NOMO-1 (cell line): ENCODE results near the gene FZD1.

Experiments
- DNase-seq, 2 experiments: peaks; one replicate each; lab custom pipeline; 2025; ENCODE audit not compliant: unreplicated experiment in 2 of 2; lab: John Stamatoyannopoulos, UW

Gene FZD1

DNA sequence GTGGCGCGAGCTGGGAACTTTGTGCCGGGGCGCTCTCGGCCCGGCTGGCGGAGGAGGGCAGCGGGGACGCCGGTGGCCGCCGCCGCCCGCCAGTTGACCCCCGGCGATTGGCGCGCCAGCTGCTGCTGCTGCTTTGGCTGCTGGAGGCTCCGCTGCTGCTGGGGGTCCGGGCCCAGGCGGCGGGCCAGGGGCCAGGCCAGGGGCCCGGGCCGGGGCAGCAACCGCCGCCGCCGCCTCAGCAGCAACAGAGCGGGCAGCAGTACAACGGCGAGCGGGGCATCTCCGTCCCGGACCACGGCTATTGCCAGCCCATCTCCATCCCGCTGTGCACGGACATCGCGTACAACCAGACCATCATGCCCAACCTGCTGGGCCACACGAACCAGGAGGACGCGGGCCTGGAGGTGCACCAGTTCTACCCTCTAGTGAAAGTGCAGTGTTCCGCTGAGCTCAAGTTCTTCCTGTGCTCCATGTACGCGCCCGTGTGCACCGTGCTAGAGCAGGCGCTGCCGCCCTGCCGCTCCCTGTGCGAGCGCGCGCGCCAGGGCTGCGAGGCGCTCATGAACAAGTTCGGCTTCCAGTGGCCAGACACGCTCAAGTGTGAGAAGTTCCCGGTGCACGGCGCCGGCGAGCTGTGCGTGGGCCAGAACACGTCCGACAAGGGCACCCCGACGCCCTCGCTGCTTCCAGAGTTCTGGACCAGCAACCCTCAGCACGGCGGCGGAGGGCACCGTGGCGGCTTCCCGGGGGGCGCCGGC is 870 bp downstream of the FZD1 start:
- DNase-seq: peak; percentile 84 to 89

DNA sequence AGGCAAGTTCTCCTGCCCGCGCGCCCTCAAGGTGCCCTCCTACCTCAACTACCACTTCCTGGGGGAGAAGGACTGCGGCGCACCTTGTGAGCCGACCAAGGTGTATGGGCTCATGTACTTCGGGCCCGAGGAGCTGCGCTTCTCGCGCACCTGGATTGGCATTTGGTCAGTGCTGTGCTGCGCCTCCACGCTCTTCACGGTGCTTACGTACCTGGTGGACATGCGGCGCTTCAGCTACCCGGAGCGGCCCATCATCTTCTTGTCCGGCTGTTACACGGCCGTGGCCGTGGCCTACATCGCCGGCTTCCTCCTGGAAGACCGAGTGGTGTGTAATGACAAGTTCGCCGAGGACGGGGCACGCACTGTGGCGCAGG is 1.4 kb downstream of the FZD1 start:
- no peak for DNase-seq

DNA sequence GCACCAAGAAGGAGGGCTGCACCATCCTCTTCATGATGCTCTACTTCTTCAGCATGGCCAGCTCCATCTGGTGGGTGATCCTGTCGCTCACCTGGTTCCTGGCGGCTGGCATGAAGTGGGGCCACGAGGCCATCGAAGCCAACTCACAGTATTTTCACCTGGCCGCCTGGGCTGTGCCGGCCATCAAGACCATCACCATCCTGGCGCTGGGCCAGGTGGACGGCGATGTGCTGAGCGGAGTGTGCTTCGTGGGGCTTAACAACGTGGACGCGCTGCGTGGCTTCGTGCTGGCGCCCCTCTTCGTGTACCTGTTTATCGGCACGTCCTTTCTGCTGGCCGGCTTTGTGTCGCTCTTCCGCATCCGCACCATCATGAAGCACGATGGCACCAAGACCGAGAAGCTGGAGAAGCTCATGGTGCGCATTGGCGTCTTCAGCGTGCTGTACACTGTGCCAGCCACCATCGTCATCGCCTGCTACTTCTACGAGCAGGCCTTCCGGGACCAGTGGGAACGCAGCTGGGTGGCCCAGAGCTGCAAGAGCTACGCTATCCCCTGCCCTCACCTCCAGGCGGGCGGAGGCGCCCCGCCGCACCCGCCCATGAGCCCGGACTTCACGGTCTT is 1.9 kb downstream of the FZD1 start:
- no peak for DNase-seq

DNA sequence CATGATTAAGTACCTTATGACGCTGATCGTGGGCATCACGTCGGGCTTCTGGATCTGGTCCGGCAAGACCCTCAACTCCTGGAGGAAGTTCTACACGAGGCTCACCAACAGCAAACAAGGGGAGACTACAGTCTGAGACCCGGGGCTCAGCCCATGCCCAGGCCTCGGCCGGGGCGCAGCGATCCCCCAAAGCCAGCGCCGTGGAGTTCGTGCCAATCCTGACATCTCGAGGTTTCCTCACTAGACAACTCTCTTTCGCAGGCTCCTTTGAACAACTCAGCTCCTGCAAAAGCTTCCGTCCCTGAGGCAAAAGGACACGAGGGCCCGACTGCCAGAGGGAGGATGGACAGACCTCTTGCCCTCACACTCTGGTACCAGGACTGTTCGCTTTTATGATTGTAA is 2.5 kb downstream of the FZD1 start:
- DNase-seq: no peak

DNA sequence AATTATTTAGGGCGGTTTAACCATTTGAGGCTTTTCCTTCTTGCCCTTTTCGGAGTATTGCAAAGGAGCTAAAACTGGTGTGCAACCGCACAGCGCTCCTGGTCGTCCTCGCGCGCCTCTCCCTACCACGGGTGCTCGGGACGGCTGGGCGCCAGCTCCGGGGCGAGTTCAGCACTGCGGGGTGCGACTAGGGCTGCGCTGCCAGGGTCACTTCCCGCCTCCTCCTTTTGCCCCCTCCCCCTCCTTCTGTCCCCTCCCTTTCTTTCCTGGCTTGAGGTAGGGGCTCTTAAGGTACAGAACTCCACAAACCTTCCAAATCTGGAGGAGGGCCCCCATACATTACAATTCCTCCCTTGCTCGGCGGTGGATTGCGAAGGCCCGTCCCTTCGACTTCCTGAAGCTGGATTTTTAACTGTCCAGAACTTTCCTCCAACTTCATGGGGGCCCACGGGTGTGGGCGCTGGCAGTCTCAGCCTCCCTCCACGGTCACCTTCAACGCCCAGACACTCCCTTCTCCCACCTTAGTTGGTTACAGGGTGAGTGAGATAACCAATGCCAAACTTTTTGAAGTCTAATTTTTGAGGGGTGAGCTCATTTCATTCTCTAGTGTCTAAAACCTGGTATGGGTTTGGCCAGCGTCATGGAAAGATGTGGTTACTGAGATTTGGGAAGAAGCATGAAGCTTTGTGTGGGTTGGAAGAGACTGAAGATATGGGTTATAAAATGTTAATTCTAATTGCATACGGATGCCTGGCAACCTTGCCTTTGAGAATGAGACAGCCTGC is 3.1 kb downstream of the FZD1 start:
- no peak for DNase-seq

DNA sequence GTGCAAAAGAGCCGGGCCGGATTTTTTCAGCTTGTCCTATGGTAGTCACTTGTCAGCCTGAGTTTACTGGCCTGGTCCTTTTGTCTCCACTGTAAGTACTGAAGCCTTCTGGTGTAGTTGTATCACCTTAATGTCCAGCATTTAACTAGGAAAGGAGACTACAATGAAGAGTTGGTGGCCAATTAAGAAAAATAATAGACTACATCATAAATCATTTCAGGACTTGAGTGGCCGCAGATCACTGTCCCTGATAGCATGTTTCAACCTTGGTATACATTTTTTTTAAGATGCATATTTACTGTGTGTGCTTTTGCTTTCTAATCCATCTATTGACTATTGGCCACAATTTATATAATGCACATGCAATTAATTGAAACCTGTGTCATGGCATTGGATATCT is 6.1 kb downstream of the FZD1 start:
- no peak for DNase-seq

DNA sequence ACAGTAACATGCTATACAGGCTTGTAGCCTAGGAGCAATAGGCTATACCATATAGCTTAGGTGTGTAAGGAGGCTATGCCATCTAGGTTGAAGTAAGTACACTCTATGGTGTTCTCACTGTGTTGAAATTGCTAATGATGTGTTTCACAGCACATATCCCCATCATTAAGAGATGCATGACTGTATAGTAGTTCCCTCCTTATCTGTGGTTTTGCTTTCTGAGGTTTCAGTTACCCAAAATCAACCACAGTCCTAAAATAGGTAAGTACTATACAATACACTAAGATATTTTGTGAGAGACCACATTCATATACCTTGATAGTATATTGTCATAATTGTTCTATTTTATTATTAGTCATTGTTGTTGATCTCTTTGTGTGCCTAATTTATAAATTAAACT is 12.7 kb downstream of the FZD1 start:
- peak; percentile 57 to 98 for DNase-seq

DNA sequence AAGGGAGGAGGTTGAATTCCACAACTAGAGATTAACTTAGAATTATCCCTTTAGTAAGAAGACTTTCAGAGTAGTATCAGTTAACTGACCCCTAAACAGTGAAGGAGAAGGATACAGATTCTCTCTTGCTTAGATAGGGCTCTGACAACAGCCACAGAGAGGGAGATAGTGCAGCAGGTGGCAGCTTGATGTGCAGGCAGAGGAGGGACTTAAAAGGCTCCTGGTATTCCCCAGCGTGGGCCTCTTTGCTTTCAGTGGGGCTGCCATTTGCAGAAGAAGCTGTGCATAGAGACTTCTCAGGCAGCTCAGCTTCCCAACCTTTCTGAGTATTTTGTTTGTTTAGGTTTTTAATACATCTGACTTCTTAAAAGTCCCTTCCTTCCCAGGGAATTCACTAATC is 16.0 kb downstream of the FZD1 start:
- no peak for DNase-seq

DNA sequence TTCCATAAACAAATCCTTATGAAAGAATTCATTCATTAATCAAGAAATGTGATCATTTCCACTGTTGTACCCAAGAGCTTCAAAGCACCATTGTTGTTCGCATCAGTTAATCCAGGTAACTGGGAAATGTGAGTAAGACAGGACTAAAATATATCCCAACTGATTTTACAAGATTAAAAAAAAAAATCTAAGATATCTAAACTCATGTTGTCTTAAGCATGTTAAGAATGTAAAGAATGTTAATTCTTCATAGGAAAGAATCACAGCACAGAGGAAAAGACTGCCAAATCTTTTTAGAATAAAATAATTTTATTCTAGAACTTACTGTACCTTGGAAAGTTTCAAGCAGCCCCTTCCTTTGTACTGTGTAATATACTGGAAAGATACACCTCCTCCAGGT is 16.4 kb downstream of the FZD1 start:
- DNase-seq: no peak

DNA sequence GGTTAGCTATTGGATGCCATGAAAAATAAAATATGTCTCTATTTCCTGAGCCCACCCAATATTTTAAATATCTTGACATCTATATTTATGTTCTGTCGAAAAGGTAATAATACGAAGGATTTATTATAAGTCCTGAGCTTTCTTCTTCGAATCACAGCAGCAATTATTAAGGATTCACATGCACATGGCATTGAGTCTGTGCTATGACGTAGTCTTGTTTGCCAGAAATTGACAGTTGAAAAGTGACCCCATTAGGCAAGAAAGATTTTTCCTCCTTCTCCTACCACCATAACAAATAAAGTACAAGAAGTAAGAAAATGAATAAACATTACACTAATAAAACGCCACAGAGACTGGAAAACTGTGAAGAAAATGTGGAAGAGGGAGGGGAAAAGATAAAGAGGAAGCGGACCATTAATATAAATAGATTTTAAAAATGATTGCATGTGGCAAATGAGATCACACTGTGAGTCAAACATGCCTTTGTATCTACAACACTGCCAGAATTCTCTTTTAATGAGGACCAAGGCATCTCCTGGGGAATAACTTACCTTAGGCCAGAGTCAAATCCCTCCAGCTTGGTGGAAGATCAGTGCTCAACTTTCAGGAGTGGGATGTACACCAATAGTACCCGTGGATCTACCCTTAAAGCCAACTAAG is 21.6 kb downstream of the FZD1 start:
- DNase-seq: peak in 1 of 2 experiments; percentile 63

DNA sequence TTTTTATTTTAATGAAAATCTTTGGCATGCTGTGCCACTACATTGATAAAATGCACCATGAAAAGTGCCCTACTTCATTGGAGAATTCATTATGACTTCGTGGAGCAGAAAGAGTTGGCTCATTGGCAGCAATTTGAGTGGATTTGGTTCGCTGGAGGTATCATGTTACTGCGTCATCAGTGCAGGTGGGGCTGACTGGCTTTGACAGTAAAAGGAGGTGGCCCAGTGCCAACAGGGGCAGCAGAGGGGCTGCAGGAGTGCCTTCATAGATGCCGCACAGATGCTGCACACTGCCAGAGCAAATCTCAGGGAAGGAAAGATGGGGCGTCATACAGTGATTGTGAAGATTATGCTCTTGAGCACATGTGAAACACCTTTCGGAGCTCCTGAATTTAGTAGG is 22.2 kb downstream of the FZD1 start:
- no peak for DNase-seq

DNA sequence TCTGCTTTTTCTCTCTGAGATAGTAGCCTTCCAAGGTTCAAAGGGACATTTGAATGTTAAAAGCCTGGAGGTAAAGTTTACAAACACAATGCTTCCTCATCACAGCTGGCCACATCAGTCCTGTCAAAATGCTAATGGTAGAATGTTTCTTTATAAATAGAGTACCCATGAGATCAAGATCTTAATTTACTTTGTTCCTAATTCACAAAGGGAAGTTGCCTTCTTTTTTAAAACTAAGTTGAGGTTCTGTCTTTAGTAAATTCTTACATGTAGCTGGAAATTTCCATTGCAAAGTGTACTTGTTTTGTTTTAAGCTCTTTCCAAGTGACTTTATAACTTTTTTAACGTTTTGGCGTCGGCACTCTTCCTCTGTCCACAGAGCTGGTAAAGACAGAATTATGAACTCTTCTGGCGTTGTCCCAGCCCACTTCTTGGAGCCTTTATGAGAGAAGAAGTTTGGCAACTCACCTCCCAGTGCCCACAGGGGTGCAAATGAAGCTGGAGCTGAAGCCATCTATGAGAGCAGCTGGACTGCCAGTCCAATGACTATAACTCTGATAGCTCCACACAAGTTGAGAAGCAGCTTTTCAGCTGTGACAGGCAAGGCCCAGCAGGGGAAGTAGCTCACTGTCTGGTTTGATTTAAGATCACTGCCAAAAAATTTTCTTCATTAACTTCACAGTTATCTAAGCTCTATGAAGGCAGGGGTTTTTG is 23.3 kb downstream of the FZD1 start:
- DNase-seq: peak; percentile 33 to 75

DNA sequence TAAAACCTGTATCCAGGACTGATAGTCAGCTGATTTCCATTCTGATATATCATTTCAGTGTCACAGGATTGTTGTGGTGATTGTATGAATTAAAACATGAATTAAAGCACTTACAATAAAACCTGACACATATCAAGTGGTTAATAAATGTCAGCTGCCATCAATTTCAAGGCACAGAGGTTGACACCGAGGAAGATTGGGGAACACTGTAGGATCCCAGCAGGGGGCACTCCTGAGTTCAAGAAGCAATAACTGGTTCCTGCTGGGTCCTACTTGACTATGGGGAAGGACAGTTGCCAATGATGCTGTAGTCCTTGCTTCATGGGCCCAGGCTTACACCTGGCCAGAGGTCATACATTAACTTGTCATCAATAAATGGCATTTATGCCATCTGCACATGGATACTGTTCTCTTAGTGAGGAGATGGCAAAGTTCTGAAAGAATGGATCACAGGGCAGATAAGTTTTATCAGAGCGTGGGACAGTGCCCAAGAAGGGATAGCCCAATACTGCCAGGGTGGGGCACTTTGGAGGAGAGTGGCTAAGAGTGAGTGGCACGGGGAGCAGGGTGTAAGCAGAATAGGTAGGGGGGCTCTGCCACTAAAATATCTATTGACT is 24.1 kb downstream of the FZD1 start:
- DNase-seq: peak; percentile 60 to 83

DNA sequence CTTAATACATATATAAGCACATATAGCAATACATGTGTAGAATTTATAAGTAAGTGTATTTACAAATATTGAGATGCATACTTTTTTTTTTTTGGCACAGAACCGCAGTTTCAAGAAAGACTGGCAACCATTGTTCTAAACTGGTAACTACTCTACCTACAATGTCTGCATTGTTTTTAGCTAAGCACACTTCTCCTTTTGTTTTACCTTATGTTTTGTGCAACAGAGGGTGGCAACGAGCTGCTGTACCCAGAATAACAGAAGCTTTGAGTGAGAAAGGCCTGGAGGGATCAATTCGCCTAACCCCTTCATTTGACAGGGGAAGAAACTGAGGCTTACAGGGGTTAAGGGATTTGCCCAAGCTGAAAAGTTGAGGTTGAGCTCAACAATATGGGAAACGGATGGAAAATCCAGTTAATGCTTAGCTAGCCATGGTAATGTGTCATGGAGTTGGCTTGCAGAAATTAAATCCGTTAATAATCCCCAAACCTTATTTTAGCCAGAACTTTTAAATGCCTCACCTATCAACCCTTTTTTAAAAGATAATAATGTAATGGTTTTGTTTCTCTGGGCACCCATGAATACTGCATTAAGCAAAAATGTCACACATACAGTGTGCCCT is 25.5 kb downstream of the FZD1 start:
- peak; percentile 25 to 67 for DNase-seq

DNA sequence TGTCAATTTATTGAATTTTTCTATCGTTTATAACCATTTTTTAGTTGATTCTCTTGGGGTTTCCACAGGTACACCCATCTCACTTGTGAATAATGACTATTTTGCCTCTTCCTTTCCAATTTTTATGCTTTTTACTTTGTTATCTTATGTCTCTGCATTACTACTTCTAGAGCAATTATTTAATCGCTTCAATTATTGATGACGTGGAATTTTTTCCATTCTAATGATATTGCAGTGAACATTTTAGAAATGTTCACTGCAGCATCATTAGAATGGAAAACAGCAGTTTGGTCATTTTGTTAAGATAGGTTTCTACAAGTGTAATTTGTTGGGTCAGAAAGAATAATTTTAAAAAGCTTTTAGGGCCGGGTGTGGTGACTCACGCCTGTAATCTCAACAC is 27.1 kb downstream of the FZD1 start:
- DNase-seq: no peak

DNA sequence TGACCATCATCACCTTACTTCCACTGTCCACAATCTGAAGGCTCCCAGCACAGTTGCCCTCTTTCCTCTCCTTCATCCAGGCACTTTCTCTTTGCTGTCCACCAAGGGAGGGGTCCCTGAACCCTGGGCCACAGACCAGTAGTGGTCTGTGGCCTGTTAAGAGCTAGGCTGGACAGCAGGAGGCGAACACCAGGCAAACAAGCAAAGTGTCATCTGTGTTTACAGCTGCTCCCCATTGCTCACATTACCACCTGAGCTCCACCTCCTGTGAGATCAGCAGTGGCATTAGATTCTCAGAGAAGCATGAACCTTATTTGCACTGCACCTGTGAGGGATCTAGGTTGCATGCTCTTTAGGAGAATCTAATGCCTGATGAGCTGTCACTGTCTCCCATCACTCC is 27.7 kb downstream of the FZD1 start:
- DNase-seq: no peak

DNA sequence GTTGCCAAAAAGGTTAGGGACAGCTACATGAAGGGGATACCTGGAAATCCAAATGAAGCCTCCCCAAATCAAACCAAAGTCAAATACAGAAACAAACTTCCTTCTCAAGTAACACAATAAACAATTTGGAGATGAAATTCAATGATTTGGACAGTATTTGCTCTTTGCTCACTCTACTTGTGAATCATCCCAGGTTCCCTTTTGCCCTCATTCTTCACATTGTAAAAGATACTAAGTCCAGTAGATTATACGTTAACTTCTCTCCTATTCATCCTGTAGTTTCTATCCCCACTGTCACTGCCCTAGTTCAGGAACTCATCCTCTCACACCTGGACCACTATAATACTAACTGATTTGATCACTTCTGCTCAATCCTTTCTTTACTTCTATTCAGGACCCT is 28.3 kb downstream of the FZD1 start:
- no peak for DNase-seq

DNA sequence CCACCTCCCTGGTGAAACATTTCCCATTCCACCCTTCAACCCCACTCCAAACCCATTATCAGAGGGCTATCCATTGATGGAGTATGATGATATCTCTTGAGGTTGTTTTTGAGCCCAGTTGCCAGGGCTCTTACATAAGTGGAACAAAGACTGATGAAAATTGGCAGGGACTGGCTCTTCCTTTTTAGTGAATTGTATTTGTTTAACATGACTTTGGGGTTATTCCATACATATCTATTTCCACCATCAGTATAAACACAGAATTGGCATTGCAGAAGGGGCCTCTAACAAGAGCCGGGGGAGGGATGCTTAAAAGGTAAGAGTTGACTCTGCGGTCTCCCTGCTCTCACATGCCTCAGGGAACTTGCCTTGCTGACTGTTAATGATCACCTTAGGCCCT is 28.9 kb downstream of the FZD1 start:
- no peak for DNase-seq

DNA sequence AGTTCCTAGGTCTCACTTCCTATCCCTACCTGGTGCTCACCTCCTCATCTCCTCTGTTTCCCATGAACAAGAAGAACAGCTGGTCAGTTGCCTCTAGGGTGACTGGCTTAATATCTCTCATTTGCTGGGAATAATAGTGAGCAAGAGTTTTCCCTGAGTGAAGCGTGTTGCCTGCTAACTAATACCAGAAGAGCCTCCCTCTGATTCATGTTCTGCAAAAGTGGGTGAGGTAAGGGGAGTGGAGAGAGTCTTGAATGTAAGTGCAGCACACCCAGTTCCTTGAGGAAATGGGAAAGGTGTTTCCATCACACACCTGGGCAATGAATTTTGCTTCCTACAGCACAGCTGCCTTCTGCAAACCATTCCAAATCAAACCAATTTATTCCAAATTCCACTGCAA is 29.6 kb downstream of the FZD1 start:
- DNase-seq: no peak

DNA sequence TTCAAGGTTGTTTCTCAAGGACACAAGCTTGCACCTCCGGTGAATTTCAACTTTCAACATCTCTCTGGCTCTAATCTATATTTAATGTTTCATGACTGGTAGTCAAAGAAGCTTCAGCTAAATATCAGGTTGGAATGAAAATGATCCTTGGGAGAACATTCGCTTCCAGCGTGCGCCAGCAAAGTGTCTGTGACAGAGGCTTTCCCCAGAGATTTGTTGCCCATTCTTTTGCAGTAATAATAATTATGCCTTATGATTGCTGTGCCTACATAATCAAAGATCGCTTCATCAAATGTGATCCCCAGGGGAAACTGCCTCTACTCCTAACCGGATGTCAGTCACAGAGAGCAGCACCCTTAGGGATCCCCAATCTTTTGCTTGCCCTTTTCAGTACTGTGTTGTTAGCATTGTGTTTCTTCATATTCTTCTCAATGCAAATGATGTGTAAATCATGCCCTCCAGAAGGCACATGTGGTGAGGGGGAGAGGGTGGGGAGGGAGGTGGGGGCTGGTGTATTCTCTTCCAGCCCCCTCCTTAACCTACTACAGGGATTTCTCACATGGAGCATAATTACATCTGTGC is 30.5 kb downstream of the FZD1 start:
- no peak for DNase-seq
